Measurements from ENCODE around the gene SRCIN1. TPM values are rescaled to one million over a fixed set of nuclear protein-coding genes. Genes with fewer than 3 reads are reported as not detected.

SRCIN1 gene
- total and polyA plus RNA-seq, 2 donors (not counting 1 experiment from before 2014, with no cell fraction given) = 0.44 to 1.1 TPM

GRCh38 chr17:38551121-38551520, 54.6 kb downstream of the SRCIN1 start:
- Histone ChIP-seq H3K9me3 (ENCODE audit: control extremely low read depth in 1 of 3, control insufficient read depth in 2 of 3, insufficient read depth in 1 of 3, low read length in 2 of 3) (no peaks in the 10 kb centered on the region), H3K27ac (ENCODE audit: low read length in 2 of 2) (no peak overlapping the region), H2AFZ (ENCODE audit: insufficient read depth, low read depth, low read length, poor library complexity, severe bottlenecking) (no peak overlapping the region), H3K79me2 (ENCODE audit: control insufficient read depth, insufficient read depth, low read length) (no peaks in the 10 kb centered on the region), H4K20me1 (ENCODE audit: control insufficient read depth, insufficient read depth, low read length, poor library complexity, severe bottlenecking) (no peaks in the 10 kb centered on the region), H3K4me3 (ENCODE audit: control extremely low read depth in 1 of 5, extremely low read depth in 1 of 5, insufficient read depth in 1 of 5, low read depth in 2 of 5, low read length in 4 of 5) (no peak overlapping the region), H3K36me3 (replicated peaks in 1 of 2; ENCODE audit: control extremely low read depth in 1 of 2, control insufficient read depth in 1 of 2, extremely low read depth in 1 of 2, insufficient read depth in 2 of 2, low read length in 1 of 2) (no peaks in the 10 kb centered on the region), H3K27me3 (replicated peaks in 1 of 4; ENCODE audit: control extremely low read depth in 1 of 4, control insufficient read depth in 3 of 4, insufficient read depth in 4 of 4, low read length in 3 of 4) (peaks cover 0 to 4% (median 1%) of the 10 kb centered on the region in 4 experiments), H3K9ac (ENCODE audit: low read length) (no peak overlapping the region), H3K4me1 (ENCODE audit: control insufficient read depth in 2 of 2, insufficient read depth in 2 of 2, low read length in 2 of 2) (no peaks in the 10 kb centered on the region), H3K4me2 (replicated peaks; ENCODE audit: low read depth, low read length, poor library complexity, severe bottlenecking) (no peak overlapping the region)
- intact Hi-C loops (cut with micrococcal nuclease) = loop anchor here (10.0 kb wide), 1 partner anchor 126 kb away; the partner anchor contains the start of gene ARHGAP23
- ATAC-seq (ENCODE audit: low read depth) (no peak), DNase-seq (no peak)
- 88% methylated on average over 8 of the region's 9 CpGs for WGBS (ENCODE audit: insufficient coverage)
- Mint-ChIP-seq H3K4me1 (no peaks in the 10 kb centered on the region), H3K4me3 (no peak overlapping the region), H3K27me3 (peaks cover 47% of the 10 kb centered on the region), H3K27ac (no peak overlapping the region), H3K9me3 (ENCODE audit: insufficient read depth) (no peaks in the 10 kb centered on the region)
- ChIA-PET POLR2A (no interaction called here), CTCF (no interaction called here)
- no peak for TF ChIP-seq CTCF (IDR thresholded peaks at IDR 0.05)
- TF ChIP-seq EZH2 (IDR thresholded peaks at IDR 0.05; ENCODE audit: borderline replicate concordance, insufficient read depth, low read depth, low read length, poor library complexity, severe bottlenecking) = no peak

- Mint-ChIP-seq H3K4me1 (no peaks in the 10 kb centered on the region), H3K27me3 (peaks cover 46% of the 10 kb centered on the region), H3K4me3 (no peak overlapping the region), H3K9me3 (ENCODE audit: insufficient read depth) (no peaks in the 10 kb centered on the region), H3K27ac (no peak overlapping the region)
- Histone ChIP-seq H3K4me3 (ENCODE audit: control extremely low read depth in 1 of 5, extremely low read depth in 1 of 5, insufficient read depth in 1 of 5, low read depth in 2 of 5, low read length in 4 of 5) (no peak overlapping the region), H4K20me1 (ENCODE audit: control insufficient read depth, insufficient read depth, low read length, poor library complexity, severe bottlenecking) (no peaks in the 10 kb centered on the region), H3K36me3 (replicated peaks in 1 of 2; ENCODE audit: control extremely low read depth in 1 of 2, control insufficient read depth in 1 of 2, extremely low read depth in 1 of 2, insufficient read depth in 2 of 2, low read length in 1 of 2) (no peaks in the 10 kb centered on the region), H3K4me2 (replicated peaks; ENCODE audit: low read depth, low read length, poor library complexity, severe bottlenecking) (no peak overlapping the region), H2AFZ (ENCODE audit: insufficient read depth, low read depth, low read length, poor library complexity, severe bottlenecking) (no peak overlapping the region), H3K27me3 (replicated peaks in 1 of 4; ENCODE audit: control extremely low read depth in 1 of 4, control insufficient read depth in 3 of 4, insufficient read depth in 4 of 4, low read length in 3 of 4) (peaks cover 0 to 4% (median 1%) of the 10 kb centered on the region in 4 experiments), H3K4me1 (ENCODE audit: control insufficient read depth in 2 of 2, insufficient read depth in 2 of 2, low read length in 2 of 2) (no peaks in the 10 kb centered on the region), H3K9me3 (ENCODE audit: control extremely low read depth in 1 of 3, control insufficient read depth in 2 of 3, insufficient read depth in 1 of 3, low read length in 2 of 3) (no peaks in the 10 kb centered on the region), H3K79me2 (ENCODE audit: control insufficient read depth, insufficient read depth, low read length) (no peaks in the 10 kb centered on the region), H3K9ac (ENCODE audit: low read length) (no peak overlapping the region), H3K27ac (ENCODE audit: low read length in 2 of 2) (no peak overlapping the region)
- no peak for TF ChIP-seq EZH2 (IDR thresholded peaks at IDR 0.05; ENCODE audit: borderline replicate concordance, insufficient read depth, low read depth, low read length, poor library complexity, severe bottlenecking)
- TF ChIP-seq CTCF (IDR thresholded peaks at IDR 0.05) = no peak
- DNase-seq (no peak), ATAC-seq (ENCODE audit: low read depth) (no peak)
- WGBS (ENCODE audit: insufficient coverage) = 94% methylated on average over 8 of the region's 8 CpGs
- intact Hi-C loops (cut with micrococcal nuclease) = loop anchor here (10.0 kb wide), 1 partner anchor 126 kb away; the partner anchor contains the start of gene ARHGAP23
- ChIA-PET POLR2A (no interaction called here), CTCF (no interaction called here)
These were observed 55.1 kb downstream of the SRCIN1 start for GRCh38 chr17:38550661-38551060.

Data from B cell (primary cell).